HEK293T (cell line): ENCODE results near the gene FBP2.

Experiments used
- ARNT ChIP-seq: fragments of 450-650 bp; IDR thresholded peaks from 2 replicates; pipeline ENCODE4 v1.6.1; 2017; ENCODE audit warnings: mild to moderate bottlenecking
- BHLHE40 ChIP-seq: fragments of 450-650 bp; IDR thresholded peaks from 2 replicates; pipeline ENCODE4 v1.6.1; 2016; ENCODE audit warnings: mild to moderate bottlenecking, moderate library complexity, borderline replicate concordance
- CTBP1 ChIP-seq: fragments of 450-650 bp; IDR thresholded peaks from 2 replicates; pipeline ENCODE4 v1.6.1; 2016; ENCODE audit warnings: borderline replicate concordance
- ELF4 ChIP-seq: fragments of 450-650 bp; IDR thresholded peaks from 2 replicates; pipeline ENCODE4 v1.6.1; 2017; ENCODE audit warnings: antibody characterized with exemption
- FOXA1 ChIP-seq: fragments of 450-650 bp; IDR thresholded peaks from 2 replicates; pipeline ENCODE4 v1.6.1; 2016; ENCODE audit warnings: mild to moderate bottlenecking
- FOXM1 ChIP-seq: fragments of 450-650 bp; IDR thresholded peaks from 2 replicates; pipeline ENCODE4 v1.6.1; 2017; ENCODE audit warnings: mild to moderate bottlenecking, borderline replicate concordance
- HDGF ChIP-seq: fragments of 450-650 bp; IDR thresholded peaks from 2 replicates; pipeline ENCODE4 v1.6.1; 2017; ENCODE audit warnings: antibody characterized with exemption, borderline replicate concordance
- LEF1 ChIP-seq: fragments of 450-650 bp; IDR thresholded peaks from 2 replicates; pipeline ENCODE4 v1.6.1; 2017; ENCODE audit warnings: mild to moderate bottlenecking, borderline replicate concordance
- NFRKB ChIP-seq: fragments of 450-650 bp; IDR thresholded peaks from 2 replicates; pipeline ENCODE4 v1.6.1; 2016; ENCODE audit warnings: mild to moderate bottlenecking, moderate library complexity
- PKNOX1 ChIP-seq: fragments of 450-650 bp; IDR thresholded peaks from 2 replicates; pipeline ENCODE4 v1.6.1; 2016
- SP1 ChIP-seq: fragments of 450-650 bp; IDR thresholded peaks from 2 replicates; pipeline ENCODE4 v1.6.1; 2017
- SUZ12 ChIP-seq: fragments of 450-650 bp; IDR thresholded peaks from 2 replicates; pipeline ENCODE4 v1.6.1; 2016; ENCODE audit warnings: mild to moderate bottlenecking
- TARDBP ChIP-seq: fragments of 450-650 bp; IDR thresholded peaks from 2 replicates; pipeline ENCODE4 v1.6.1; 2016
- ZNF384 ChIP-seq: fragments of 450-650 bp; IDR thresholded peaks from 2 replicates; pipeline ENCODE4 v1.6.1; 2016

- TF ChIP-seq HDGF (no peak), TARDBP (no peak), SUZ12 (no peak), ELF4 (no peak), SP1 (no peak), NFRKB (no peak), FOXM1 (no peak), ARNT (no peak), BHLHE40 (no peak), ZNF384 (no peak), LEF1 (no peak), CTBP1 (no peak), PKNOX1 (no peak), FOXA1 (no peak)
Observed at GRCh38 chr9:94643176-94643575, 49.6 kb upstream of the FBP2 start.
